Stimulated activated CD8-positive, alpha-beta memory T cell treated with anti-CD3 and anti-CD28 coated beads, Interleukin-15, amount 100 ng/mL, for 4 hours (primary cell): ENCODE measurements around the gene UBN2.

Experiments used
- DNase-seq, 2 donors: peaks; one replicate each; pipeline ENCODE4 v3.0.0-alpha.2; 2020; ENCODE audit warnings: low read depth in 2 of 2

The UBN2 gene

GRCh38 chr7:139231513-139232376, 708 bp downstream of the UBN2 start:
- DNase-seq, result peak in 1 of 2 donors; percentile 9

- DNase-seq, result no peak
Observed at GRCh38 chr7:139232377-139232717, 1.3 kb downstream of the UBN2 start.

DNA sequence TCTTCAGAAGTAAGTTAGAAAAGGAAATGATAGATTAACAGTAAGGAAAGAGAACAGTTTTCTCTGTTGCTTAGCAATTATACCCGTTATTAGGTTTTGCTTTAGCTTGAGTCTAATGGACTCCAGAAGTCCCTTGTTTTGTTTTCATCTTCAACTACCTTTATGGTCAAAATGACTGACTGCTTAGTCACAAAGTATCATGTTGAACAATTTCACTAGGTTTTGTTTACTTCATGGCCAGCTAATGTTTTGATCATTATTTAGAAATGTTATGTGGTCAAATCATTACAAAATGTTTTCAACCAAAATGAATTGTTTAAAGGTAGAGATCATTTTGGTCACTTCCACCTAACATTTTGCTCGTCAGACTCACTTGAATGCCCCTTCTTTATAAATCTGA, 1.9 kb downstream of the UBN2 start:
- DNase-seq, result no peak

DNA sequence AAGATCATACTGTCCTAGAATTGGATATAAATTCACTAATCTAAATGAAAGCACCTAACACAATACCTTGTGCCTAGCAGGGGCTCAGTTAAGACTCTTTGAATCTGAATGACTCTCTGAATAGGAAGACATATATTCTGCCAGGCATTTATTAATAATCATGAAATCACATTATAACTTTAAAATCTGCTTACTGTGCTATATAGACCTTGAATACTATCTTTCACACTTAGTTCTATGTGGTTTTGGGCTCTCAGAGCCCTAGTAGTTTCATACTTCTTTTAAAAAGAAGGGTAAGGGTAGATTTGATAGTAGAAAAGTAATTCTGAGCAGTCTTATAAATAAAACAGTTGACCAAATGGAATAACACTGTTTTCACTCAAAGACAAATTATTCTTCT, 10.2 kb downstream of the UBN2 start:
- no peak for DNase-seq

DNA sequence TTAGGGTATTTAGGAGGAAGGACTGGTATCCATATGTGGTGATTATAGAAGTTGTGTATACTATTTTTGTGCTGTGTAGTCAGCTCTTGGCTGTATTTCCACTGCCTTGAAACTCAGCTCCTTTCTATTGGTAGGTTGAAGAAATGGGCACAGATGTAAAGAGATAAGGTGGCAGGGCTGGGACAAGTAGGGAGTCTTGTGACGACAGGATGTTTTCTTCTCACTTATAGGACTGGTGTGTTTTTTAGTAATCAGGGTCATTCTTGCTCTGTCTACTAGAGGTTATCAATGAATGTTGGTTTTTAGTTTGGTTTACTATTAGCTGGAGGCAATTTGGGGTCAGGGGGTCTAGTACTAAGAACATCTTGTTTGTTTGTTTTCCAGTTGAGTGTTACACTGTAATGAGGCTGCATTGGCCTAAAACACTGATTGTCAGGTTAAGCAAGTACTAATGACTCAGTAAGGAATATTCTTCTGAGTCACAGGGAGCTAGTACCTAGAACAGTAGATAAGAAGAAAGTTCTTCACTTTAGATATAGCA, 11.8 kb downstream of the UBN2 start:
- DNase-seq, result no peak

- no peak for DNase-seq
Observed at GRCh38 chr7:139245401-139245800, 14.4 kb downstream of the UBN2 start.

- no peak for DNase-seq
Observed at GRCh38 chr7:139246494-139246893, 15.5 kb downstream of the UBN2 start.

- no peak for DNase-seq
Observed at GRCh38 chr7:139246905-139247304, 15.9 kb downstream of the UBN2 start.

DNA sequence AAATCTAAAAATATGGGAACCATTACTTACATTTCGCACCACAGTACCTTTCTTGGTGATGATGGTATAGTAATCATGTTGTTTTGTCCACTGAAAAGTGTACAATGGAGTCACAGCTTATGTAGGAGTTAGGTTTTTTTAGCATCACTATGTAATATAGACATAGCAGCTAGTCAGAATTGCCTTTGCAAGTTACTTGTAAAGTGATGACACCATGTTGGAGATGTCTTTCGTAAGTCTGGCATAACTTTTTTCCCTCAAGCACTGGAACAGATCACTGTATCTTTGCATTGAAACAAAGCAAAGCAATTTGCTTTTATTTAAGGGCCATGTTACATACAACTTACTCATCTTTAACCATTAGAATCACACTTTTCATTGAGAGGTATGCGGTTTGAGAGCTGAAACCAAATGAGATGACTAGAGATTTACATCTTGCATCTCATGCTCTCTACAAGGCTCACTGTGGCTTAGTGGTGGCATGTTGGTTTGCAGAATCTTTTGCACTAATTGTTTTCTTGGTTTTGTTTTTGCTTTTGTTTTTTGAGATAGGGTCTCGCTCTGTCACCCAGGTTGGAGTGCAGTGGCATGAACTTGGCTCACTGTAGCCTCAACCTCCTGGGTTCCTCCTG, 18.3 kb downstream of the UBN2 start:
- no peak for DNase-seq

GRCh38 chr7:139252451-139252850, 21.4 kb downstream of the UBN2 start:
- no peak for DNase-seq

GRCh38 chr7:139254281-139254680, 23.2 kb downstream of the UBN2 start:
- DNase-seq, result no peak

- DNase-seq, result no peak
Observed at GRCh38 chr7:139254728-139255127, 23.7 kb downstream of the UBN2 start.

- no peak for DNase-seq
Observed at GRCh38 chr7:139255290-139255689, 24.3 kb downstream of the UBN2 start.

DNA sequence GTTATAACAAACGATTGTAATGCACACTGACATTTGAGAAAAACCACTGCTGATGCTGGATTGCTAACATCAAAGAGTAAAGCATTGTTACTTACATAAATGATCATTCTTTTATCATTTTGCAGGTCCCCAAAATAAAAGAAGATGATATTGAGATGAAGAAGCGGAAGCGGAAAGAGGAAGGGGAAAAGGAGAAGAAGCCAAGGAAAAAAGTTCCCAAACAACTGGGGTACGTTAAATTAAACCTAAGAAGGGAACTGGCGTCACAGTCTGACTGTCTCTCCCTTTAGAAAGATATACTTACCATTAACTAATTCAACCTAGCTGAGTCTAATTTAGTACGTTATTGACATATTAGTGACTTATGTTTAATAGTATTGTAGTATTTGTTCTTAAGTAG, 28.1 kb downstream of the UBN2 start:
- DNase-seq, result no peak

GRCh38 chr7:139264220-139264619, 33.2 kb downstream of the UBN2 start:
- DNase-seq, result no peak

GRCh38 chr7:139265673-139266072, 34.6 kb downstream of the UBN2 start:
- DNase-seq, result no peak

- no peak for DNase-seq
Observed at GRCh38 chr7:139271718-139272628, 40.9 kb downstream of the UBN2 start.

DNA sequence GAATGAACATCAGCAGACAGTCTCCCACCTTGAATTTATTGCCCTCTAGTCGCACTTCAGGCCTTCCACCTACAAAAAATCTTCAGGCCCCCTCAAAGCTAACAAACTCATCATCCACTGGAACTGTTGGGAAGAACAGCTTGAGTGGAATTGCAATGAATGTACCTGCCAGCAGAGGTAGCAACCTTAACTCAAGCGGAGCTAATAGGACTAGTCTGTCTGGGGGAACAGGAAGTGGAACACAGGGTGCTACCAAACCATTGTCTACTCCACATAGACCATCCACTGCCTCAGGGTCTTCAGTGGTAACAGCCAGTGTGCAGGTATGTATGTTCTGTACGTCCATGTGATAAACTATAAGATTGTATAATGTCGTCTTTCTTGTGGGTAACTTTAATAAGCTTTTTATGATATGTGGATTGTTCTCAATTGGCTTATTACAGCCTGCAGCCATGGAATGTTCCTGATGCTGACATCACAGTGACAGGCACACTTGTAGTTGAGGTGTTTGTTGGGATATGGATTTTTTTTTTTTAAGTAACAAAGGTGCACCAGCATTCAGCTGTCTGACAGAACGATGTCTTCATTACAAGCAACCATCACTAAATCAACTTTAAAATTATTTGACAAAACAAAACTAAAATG, 53.3 kb downstream of the UBN2 start:
- no peak for DNase-seq

DNA sequence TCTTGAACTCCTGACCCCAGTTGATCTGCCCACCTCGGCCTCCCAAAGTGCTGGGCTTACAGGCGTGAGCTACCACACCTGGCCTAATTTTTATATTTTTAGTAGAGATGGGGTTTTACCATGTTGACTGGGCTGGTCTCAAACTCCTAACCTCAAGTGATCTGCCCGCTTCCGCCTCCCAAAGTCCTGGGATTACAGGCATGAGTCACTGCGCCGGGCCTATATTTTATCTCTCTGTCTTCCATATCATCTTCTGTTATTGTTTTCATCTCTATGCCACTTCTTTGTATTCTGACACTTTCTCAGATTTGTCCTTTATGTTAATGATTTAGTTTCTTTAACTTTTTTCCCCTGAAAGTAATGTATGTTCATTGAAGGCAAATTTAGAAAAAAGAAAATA, 55.1 kb downstream of the UBN2 start:
- no peak for DNase-seq

DNA sequence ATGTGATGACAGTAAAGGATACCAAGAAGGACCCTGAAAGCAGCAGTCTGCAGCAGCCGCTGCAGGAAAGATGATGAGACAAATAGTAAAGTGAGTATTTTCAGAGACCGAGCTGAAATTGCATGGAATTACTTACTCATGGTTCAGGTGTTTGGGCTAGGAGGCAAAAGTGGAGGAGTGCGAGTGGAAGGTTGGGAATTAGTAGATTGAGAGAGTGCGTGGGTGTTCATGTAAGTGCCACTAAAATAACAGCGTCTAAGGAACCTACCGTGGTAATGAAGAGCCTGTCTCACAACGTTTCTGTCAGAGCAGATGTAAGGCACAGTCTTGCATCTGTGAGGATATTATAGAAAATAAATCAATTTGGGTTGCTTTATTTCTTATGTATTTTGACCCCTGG, 61.8 kb downstream of the UBN2 start:
- no peak for DNase-seq

- DNase-seq, result no peak
Observed at GRCh38 chr7:139293534-139293933, 62.5 kb downstream of the UBN2 start.

DNA sequence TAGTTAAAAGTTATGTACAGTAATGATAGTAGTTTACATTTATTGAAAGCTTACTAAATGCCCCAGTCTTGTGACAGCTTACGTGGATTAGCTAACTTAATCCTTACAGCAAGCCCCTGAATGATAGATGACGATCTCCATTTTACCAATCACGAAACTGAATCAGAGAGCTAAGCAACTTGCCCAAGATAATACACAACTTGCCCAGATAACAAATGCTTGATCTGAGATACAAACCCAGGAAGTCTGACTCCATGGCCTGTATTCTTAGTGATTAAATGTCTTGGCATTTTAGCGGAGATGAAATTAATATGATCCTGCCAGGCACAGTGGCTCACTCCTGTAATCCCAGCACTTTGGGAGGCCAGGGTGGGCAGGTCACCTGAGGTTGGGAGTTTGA, 63.2 kb downstream of the UBN2 start:
- no peak for DNase-seq
